HepG2 (cell line): ENCODE results near the gene ANKHD1. TPM values are rescaled to one million over a fixed set of nuclear protein-coding genes. Genes with fewer than 3 reads are reported as not detected.
A peak's percentile ranks its signal among the peaks of the same experiment; 100 is the strongest.

Experiments
- BRF2 ChIP-seq: sonication (generic); formaldehyde crosslinking; IDR thresholded peaks from 2 replicates; pipeline ENCODE4 v1.8.1; 2022; ENCODE audit warnings: mild to moderate bottlenecking, missing genetic modification reagents
- FOXP4 ChIP-seq: sonication (generic); formaldehyde crosslinking; IDR thresholded peaks from 2 replicates; pipeline ENCODE4 v1.4.0; 2020; ENCODE audit warnings: missing genetic modification reagents
- HNF4A ChIP-seq: sonication (generic); formaldehyde crosslinking; IDR thresholded peaks from 2 replicates; pipeline ENCODE4 v1.4.0; 2020; ENCODE audit warnings: missing genetic modification reagents
- KDM5A ChIP-seq: fragments of 200-600 bp; sonication (generic); IDR thresholded peaks from 2 replicates; pipeline ENCODE4 v1.7.0; 2018; ENCODE audit warnings: antibody characterized with exemption, mild to moderate bottlenecking, low read length, borderline replicate concordance
- MED8 ChIP-seq: sonication (generic); formaldehyde crosslinking; IDR thresholded peaks from 2 replicates; pipeline ENCODE4 v1.8.1; 2023; ENCODE audit warnings: mild to moderate bottlenecking, missing genetic modification reagents; ENCODE audit not compliant: insufficient replicate concordance
- SKI ChIP-seq: fragments of 450-650 bp; IDR thresholded peaks from one replicate; pipeline ENCODE4 v1.6.1; 2018; ENCODE audit warnings: mild to moderate bottlenecking; ENCODE audit not compliant: partially characterized antibody
- SPEN ChIP-seq: sonication (generic); formaldehyde crosslinking; IDR thresholded peaks from 2 replicates; pipeline ENCODE4 v1.5.1; 2020; ENCODE audit warnings: low read depth, mild to moderate bottlenecking, missing genetic modification reagents
- XBP1 ChIP-seq: sonication (generic); formaldehyde crosslinking; IDR thresholded peaks from 2 replicates; pipeline ENCODE4 v1.5.0; 2020; ENCODE audit warnings: missing genetic modification reagents
- ZBTB10 ChIP-seq: sonication (generic); formaldehyde crosslinking; IDR thresholded peaks from 2 replicates; pipeline ENCODE4 v1.4.0; 2020; ENCODE audit warnings: missing genetic modification reagents, borderline replicate concordance
- ZBTB43 ChIP-seq: sonication (generic); formaldehyde crosslinking; conservative IDR thresholded peaks from 2 replicates; pipeline ENCODE4 v1.4.0; 2020; ENCODE audit warnings: missing genetic modification reagents
- ZNF142 ChIP-seq: sonication (generic); formaldehyde crosslinking; IDR thresholded peaks from 2 replicates; pipeline ENCODE4 v1.4.0; 2020; ENCODE audit warnings: missing genetic modification reagents
- ZNF781 ChIP-seq: sonication (generic); formaldehyde crosslinking; IDR thresholded peaks from 2 replicates; pipeline ENCODE4 v1.5.1; 2020; ENCODE audit warnings: borderline replicate concordance, mild to moderate bottlenecking, missing genetic modification reagents; ENCODE audit errors: not compliant biosample characterization
- ZNF83 ChIP-seq: sonication (generic); formaldehyde crosslinking; IDR thresholded peaks from 2 replicates; pipeline ENCODE4 v1.4.0; 2020; ENCODE audit warnings: missing genetic modification reagents, mild to moderate bottlenecking, borderline replicate concordance
- polyA plus RNA-seq, 8 experiments: library from polyadenylated mRNA; depleted of rRNA in 3 of 8; stranded (reverse) in 7 of 8; unstranded in 1 of 8; fragments of >200 nt; fragmentation: Illumina TruSeq in 4 of 8; extraction: Trizol in 4 of 8; gene quantifications; 2 replicates each; pipeline versions ENCODE4 v1.2.1 to v1.2.3, GENCODE V29; 2011 to 2016; ENCODE audit warnings: low read depth in 4 of 8, missing spikeins in 1 of 8, mixed read lengths in 1 of 8; ENCODE audit not compliant: insufficient read depth in 1 of 8
- total RNA-seq, 5 experiments: library from RNA; depleted of rRNA; stranded (reverse); fragments of >200 nt; fragmentation: Illumina TruSeq; extraction: Trizol; gene quantifications; 2 replicates each; pipeline ENCODE4 v1.2.3, GENCODE V29; 2016; ENCODE audit warnings: low read depth in 1 of 5

ANKHD1 gene
- total and polyA plus RNA-seq, 2 of the 13 experiments (the other 11 are each of a cell fraction or from before 2014, with no cell fraction given) = 69.9 to 82.0 TPM

- TF ChIP-seq SPEN (CRISPR knock-in tag) = peak; percentile 75
- no peak for TF ChIP-seq XBP1 (CRISPR knock-in tag)
- peak; percentile 40 for TF ChIP-seq HNF4A (CRISPR knock-in tag)
- TF ChIP-seq SKI = peak; percentile 40
- TF ChIP-seq KDM5A = no peak
- no peak for TF ChIP-seq ZNF142 (CRISPR knock-in tag)
- TF ChIP-seq ZNF83 (CRISPR knock-in tag) = no peak
- no peak for TF ChIP-seq ZBTB43 (CRISPR knock-in tag)
- TF ChIP-seq ZNF781 (CRISPR knock-in tag) = no peak
- no peak for TF ChIP-seq FOXP4
- no peak for TF ChIP-seq BRF2 (CRISPR knock-in tag)
- no peak for TF ChIP-seq ZBTB10 (CRISPR knock-in tag)
- TF ChIP-seq MED8 (CRISPR knock-in tag) = no peak
Observed at GRCh38 chr5:140362875-140363630, 38.6 kb upstream of the ANKHD1 start (continued).
